Raji (cell line): ENCODE data around the gene HECTD1.

Experiments used
- POLR2A ChIP-seq: IDR thresholded peaks from 2 replicates; pipeline ENCODE4 v1.6.1; 2011; ENCODE audit warnings: low read depth, low read length, control low read depth; ENCODE audit not compliant: insufficient read depth

Gene HECTD1

DNA sequence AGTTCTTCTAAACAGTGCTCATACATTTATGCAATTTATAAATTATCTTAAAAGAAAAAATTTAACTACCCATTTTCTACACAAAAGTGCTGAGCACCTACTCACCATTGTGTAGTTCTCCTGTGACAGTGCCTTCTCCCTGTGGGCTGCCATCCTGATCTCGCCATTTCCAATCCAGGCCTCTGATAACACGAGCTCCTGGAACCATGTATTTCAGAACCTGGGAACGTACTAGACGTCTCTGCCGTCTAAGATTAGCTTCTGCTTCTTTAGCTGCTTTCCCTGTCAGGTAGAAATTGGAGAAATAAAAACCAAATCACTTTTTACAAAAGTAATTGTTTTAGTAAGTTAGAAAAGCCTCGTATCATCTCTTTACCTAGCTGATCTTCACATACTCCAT is 74.5 kb downstream of the HECTD1 start:
- TF ChIP-seq POLR2A: no peak

DNA sequence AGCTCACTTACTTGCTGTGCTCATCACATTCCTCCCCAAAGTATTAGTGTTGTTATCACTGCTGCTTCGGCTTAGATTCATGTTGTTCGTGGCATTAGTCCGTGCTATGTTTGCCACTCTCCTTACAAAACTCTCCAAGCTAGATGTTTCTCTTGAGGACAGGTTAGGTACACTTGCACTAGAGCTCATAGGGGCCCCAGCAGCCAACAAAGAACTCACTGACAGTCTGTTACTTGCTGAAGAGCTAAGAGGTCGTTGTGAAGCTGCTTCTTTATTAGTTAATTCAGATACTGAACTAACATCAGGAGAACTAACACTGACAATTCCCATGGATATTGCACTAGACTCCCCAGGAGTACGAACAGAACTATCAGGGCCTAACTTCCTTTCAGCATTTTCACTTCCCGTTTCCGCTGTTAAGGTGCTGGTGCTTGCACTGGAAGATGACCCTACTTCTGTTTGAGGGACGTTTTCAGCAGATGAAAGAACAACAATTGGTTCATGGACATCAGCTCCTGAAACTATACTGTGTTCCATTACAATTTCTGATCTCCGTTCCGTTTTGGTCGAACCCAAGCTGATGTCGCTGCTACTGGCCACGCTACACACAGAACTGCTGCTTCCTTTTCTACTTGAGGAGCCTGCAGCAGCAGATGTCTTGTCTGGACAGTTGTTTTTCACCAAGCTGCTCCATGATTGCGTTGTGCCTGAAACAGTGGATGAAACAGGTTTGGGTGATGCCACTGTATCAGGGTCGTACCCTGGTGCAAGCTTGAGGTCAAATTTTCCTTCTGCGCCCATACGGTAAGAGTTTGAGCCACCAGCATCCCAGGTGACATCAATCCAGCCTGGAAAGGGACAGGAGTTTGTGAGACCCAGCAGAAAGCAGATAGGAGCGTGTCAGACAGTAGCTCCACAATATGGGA is 78.7 kb downstream of the HECTD1 start:
- TF ChIP-seq POLR2A: no peak

GRCh38 chr14:31127690-31128089 is 79.9 kb downstream of the HECTD1 start:
- no peak for TF ChIP-seq POLR2A

DNA sequence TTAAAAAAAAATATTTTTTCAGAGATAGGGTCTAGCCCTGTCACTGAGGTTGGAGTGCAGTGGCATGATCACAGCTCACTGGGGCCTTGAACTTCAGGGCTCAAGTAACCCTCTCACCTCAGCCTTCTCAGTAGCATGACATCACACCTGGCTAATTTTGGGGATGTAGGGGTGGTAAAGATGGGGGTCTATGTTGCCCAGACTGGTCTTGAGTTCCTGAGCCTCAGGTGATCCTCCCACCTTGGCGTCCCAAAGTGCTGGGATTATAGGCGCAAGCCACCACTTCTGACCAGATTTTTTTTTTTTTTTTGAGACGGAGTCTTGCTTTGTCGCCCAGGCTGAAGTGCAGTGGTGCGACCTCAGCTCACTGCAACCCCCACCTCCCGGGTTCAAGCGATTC is 80.9 kb downstream of the HECTD1 start:
- no peak for TF ChIP-seq POLR2A

DNA sequence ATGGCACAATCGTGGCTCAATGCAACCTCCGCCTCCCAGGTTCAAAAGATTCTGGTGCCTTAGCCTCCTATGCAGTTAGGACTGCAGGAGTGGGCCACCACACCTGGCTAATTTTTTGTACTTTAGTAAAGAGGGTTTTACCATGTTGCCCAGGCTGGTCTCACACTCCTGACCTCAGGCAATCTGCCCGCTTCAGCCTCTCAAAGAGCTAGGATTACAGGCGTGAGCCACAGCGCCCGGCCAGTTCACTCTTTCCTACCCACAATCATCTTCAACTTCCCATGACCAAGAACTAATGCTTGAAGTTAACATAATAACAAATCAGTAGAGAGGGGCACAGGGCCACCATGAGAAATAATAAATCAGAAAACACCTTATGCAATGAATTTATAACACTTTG is 82.4 kb downstream of the HECTD1 start:
- no peak for TF ChIP-seq POLR2A

DNA sequence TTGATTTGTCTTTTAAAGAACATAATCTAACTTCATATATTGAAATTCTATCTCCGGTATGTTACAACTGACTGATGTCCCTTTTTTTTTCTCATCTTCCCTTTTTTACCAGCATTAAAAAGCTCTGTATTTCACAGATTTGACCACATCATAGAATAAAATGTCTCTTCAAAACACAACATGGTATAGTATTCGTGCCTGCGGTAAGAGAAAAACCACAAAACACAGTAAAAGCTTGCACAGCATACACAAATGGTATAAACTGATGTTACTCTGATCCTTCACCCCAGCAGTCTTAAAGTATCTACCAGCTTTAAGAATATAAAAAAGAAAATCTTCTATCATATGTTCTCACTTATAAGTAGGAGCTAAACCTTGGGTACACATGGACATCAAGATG is 83.4 kb downstream of the HECTD1 start:
- TF ChIP-seq POLR2A: no peak

GRCh38 chr14:31122921-31123320 is 84.7 kb downstream of the HECTD1 start:
- no peak for TF ChIP-seq POLR2A

DNA sequence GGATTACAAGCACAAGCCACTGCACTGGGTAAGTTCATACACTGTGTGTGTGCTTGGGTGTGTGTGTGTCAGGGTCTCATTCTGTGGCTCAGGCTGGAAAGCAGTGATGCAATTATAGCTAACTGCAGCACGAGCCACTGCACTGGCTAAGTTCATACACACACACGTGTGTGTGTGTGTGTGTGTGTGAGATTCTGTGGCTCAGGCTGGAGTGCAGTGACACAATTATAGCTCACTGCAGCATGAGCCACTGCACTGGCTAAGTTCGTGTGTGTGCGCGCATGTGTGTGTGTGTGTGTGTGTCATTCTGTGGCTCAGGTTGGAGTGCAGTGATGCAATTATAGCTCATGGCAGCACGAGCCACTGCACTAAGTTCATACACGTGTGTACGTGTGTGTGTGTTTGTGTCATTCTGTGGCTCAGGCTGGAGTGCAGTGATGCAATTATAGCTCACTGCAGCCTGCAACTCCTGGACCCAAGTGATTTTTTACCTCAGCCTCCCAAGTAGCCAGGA is 85.4 kb downstream of the HECTD1 start:
- no peak for TF ChIP-seq POLR2A

GRCh38 chr14:31118892-31119291 is 88.7 kb downstream of the HECTD1 start:
- TF ChIP-seq POLR2A: no peak

DNA sequence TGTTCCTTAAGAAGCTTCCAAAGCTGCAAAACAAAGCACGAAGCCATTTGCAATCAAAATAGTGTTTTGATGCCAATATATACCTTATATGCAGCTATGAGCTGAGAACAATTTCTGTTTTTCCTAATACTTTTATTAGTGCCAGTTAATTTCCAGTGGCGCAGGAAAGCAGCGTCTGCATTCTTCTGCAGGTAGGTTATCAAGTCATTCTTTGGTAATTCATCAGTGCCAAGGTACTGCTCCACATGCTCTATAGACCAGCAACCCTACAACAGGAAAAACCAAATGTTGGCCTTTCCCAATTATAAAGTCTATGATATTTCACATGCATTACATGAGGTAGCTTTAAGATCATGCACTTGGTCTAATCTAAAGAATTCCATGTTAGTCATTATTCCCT is 93.8 kb downstream of the HECTD1 start:
- no peak for TF ChIP-seq POLR2A

DNA sequence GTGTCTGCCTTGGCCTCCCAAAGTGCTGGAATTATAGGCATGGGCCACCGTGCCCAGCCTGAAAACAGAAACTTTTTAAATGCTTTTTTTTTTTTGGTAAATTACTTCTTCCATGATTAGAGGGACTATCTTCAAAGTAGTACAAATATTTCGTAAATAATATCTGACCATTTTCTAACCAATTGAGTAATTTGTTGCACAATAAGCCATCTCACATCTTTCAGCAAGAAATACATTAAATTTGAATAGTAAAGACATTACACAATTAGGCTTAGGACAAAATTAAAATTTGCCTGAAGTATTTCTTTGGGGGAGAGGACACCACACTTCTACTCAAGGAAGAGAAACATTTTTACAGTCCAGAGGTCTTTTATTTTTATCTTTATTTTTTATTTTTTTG is 96.7 kb downstream of the HECTD1 start:
- no peak for TF ChIP-seq POLR2A

DNA sequence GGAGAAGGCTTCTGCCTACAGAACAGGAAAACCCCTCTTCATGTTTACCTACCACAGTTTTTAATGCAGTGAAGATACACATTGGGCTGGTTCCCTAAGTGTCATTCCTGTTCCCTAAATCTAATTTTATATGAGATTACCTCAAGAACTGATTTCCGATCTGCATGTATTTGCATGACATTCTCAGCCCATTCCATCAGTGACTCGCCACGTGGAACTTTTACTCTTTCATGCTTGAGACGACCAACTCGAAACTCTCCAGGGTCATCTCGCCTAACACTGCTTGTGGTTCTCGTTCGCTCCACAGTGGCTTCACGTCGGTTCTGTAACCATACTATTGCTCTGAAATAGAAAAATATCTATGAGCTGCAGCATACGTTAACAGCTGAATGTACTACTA is 98.3 kb downstream of the HECTD1 start:
- no peak for TF ChIP-seq POLR2A

DNA sequence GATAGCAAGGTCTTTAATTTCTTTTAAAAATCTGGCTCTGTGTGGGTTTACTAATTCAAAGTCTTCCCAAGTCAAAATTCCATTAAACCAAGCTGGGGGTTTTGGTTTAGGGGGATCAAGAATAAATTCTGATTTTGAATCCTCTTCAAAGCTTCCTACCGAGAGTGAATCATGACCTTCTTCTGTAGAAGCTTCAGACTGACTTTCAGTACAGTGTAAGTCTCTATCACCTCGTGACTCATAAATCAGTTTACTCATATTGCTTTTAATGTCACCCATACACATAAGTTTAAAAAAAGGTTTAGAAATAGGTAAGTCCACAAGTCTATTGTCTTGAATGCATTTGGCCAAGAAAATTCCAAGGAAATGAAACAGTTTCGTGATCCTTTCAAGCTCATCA is 100.8 kb downstream of the HECTD1 start:
- TF ChIP-seq POLR2A: no peak

DNA sequence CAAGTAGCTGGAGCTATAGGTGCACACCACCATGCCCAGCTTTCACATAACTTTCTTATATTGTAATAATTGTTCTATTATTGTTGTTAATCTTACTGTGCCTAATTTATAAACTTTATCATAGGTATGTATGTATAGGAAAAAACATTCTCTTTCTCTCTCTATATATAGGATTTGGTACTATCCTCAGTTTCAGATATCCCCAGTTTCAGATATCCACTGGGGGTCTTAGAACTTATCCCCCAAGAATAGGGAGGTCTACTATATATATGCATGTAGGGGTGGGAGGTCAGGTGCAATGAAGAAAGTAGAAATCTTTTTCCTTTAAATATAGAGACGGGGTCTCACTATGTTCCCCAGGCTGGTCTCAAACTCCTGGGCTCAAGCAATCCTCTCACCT is 110.5 kb downstream of the HECTD1 start:
- TF ChIP-seq POLR2A: no peak

DNA sequence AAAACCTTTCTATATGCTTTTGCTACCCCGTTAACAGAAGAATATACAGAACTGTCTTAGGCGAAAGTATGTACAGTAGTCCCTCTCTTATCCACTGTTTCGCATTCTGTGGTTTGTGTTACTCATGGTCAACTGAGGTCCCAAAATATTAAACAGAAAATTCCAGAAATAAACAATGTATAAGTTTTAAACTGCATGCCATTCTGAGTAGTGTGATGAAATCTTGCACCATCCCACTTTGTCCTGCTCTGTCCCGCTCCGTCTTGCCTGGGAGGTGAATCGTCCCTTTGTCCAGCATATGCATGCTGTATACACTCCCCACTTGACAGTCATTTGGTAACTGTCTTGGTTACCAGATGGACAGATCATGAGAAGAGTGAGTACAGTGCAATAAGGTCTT is 111.3 kb downstream of the HECTD1 start:
- TF ChIP-seq POLR2A: no peak

DNA sequence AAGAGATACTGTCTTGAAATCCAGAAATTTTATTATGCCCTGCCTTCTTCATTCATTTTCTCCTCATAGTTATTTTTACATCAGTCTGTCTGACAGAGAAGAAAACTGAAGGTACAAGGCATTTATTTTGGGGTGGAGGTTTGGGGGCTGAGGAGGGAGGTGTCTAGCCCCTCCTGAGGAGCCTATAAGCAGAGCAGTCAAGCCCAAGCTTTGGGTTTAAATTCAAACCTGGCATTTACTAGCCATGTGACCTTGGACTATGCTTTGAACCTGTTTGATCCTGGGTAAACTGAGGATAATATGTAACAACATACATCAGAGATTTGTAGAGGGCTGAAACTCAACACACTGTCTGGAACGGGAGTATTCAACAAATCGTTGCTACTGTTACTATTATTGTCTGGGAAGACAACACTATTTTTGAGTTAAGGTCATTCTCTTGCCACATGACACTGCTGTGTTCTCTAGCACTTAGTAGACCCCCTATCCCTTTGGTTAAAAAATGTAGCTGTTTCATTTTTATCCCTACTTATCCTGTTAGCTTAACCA is 115.4 kb downstream of the HECTD1 start:
- TF ChIP-seq POLR2A: no peak
